HepG2 (cell line): ENCODE results near the gene STUB1. TPM values are rescaled to one million over a fixed set of nuclear protein-coding genes. Genes with fewer than 3 reads are reported as not detected.

Experiments
- ATF7 ChIP-seq, 2 experiments: fragments of 450-650 bp in 1 of 2; sonication (generic) in 1 of 2; formaldehyde crosslinking in 1 of 2; IDR thresholded peaks; 2 replicates each; pipeline versions ENCODE4 v1.4.0 to v1.6.1; 2016 to 2020; ENCODE audit warnings: antibody characterized with exemption in 1 of 2, mild to moderate bottlenecking in 1 of 2, missing genetic modification reagents in 1 of 2
- DMAP1 ChIP-seq: IDR thresholded peaks from 2 replicates; pipeline ENCODE4 v1.6.1; 2016
- HNF4G ChIP-seq, 2 experiments: sonication (generic) in 1 of 2; formaldehyde crosslinking in 1 of 2; IDR thresholded peaks; 2 replicates each; pipeline versions ENCODE4 v1.4.0 to v1.6.1; 2011 to 2020; ENCODE audit warnings: borderline replicate concordance in 2 of 2, low read depth in 2 of 2, mild to moderate bottlenecking in 2 of 2, low read length in 1 of 2, missing genetic modification reagents in 1 of 2, moderate library complexity in 1 of 2
- RAD21 ChIP-seq: fragments of 450-650 bp; formaldehyde crosslinking; IDR thresholded peaks from 2 replicates; pipeline ENCODE4 v1.5.0; 2020; ENCODE audit warnings: mild to moderate bottlenecking
- RBM39 ChIP-seq: fragments of 200-400 bp; formaldehyde crosslinking; IDR thresholded peaks from one replicate; pipeline ENCODE4 v1.6.1; 2018; ENCODE audit warnings: antibody characterized with exemption, mild to moderate bottlenecking, low read depth, low read length; ENCODE audit not compliant: poor library complexity, severe bottlenecking
- RFX5 ChIP-seq: IDR thresholded peaks from 2 replicates; pipeline ENCODE4 v1.6.1; 2011; ENCODE audit warnings: low read depth, low read length, improper control_type of control experiment
- SRSF1 ChIP-seq: fragments of 200-400 bp; formaldehyde crosslinking; optimal IDR thresholded peaks from 2 replicates; pipeline ENCODE3; 2017; ENCODE audit warnings: mild to moderate bottlenecking, low read depth, low read length, moderate library complexity
- SYNCRIP ChIP-seq: fragments of 200-400 bp; formaldehyde crosslinking; IDR thresholded peaks from 2 replicates; pipeline ENCODE4 v1.6.1; 2018; ENCODE audit warnings: mild to moderate bottlenecking, low read depth, low read length; ENCODE audit not compliant: insufficient read depth
- TP53 ChIP-seq: sonication (generic); formaldehyde crosslinking; conservative IDR thresholded peaks from 2 replicates; pipeline ENCODE4 v1.4.0; 2020; ENCODE audit warnings: missing genetic modification reagents
- ZNF232 ChIP-seq: sonication (generic); formaldehyde crosslinking; IDR thresholded peaks from 2 replicates; pipeline ENCODE4 v1.4.0; 2020; ENCODE audit warnings: missing genetic modification reagents, borderline replicate concordance
- ZNF34 ChIP-seq: sonication (generic); formaldehyde crosslinking; IDR thresholded peaks from 2 replicates; pipeline ENCODE4 v1.4.0; 2020; ENCODE audit warnings: mild to moderate bottlenecking, missing genetic modification reagents, borderline replicate concordance
- ZNF343 ChIP-seq: sonication (generic); formaldehyde crosslinking; IDR thresholded peaks from 2 replicates; pipeline ENCODE4 v1.4.0; 2020; ENCODE audit warnings: mild to moderate bottlenecking, missing genetic modification reagents
- ZNF567 ChIP-seq: sonication (generic); formaldehyde crosslinking; IDR thresholded peaks from 2 replicates; pipeline ENCODE4 v1.8.1; 2023; ENCODE audit warnings: mild to moderate bottlenecking, missing genetic modification reagents, borderline replicate concordance
- ZNF572 ChIP-seq: sonication (generic); formaldehyde crosslinking; IDR thresholded peaks from 2 replicates; pipeline ENCODE4 v1.5.1; 2020; ENCODE audit warnings: mild to moderate bottlenecking, missing genetic modification reagents
- ZSCAN22 ChIP-seq: sonication (generic); formaldehyde crosslinking; IDR thresholded peaks from 2 replicates; pipeline ENCODE4 v1.4.0; 2020; ENCODE audit warnings: mild to moderate bottlenecking, missing genetic modification reagents
- polyA plus RNA-seq, 8 experiments: library from polyadenylated mRNA; depleted of rRNA in 3 of 8; stranded (reverse) in 7 of 8; unstranded in 1 of 8; fragments of >200 nt; fragmentation: Illumina TruSeq in 4 of 8; extraction: Trizol in 4 of 8; gene quantifications; 2 replicates each; pipeline versions ENCODE4 v1.2.1 to v1.2.3, GENCODE V29; 2011 to 2016; ENCODE audit warnings: low read depth in 4 of 8, missing spikeins in 1 of 8, mixed read lengths in 1 of 8; ENCODE audit not compliant: insufficient read depth in 1 of 8
- total RNA-seq, 5 experiments: library from RNA; depleted of rRNA; stranded (reverse); fragments of >200 nt; fragmentation: Illumina TruSeq; extraction: Trizol; gene quantifications; 2 replicates each; pipeline ENCODE4 v1.2.3, GENCODE V29; 2016; ENCODE audit warnings: low read depth in 1 of 5
- TF ChIP-seq, protein P1 (sequence below): sonication (generic); formaldehyde crosslinking; IDR thresholded peaks from 2 replicates; pipeline ENCODE4 v1.4.0; 2020; ENCODE audit warnings: mild to moderate bottlenecking, missing genetic modification reagents
- TF ChIP-seq, protein P2 (sequence below): sonication (generic); formaldehyde crosslinking; IDR thresholded peaks from 2 replicates; pipeline ENCODE4 v1.4.0; 2020; ENCODE audit warnings: missing genetic modification reagents
- TF ChIP-seq, protein P3 (sequence below): sonication (generic); formaldehyde crosslinking; IDR thresholded peaks from 2 replicates; pipeline ENCODE4 v1.4.0; 2020; ENCODE audit warnings: missing genetic modification reagents, mild to moderate bottlenecking, borderline replicate concordance
- TF ChIP-seq, protein P4 (sequence below), 2 experiments: sonication (generic) in 1 of 2; formaldehyde crosslinking in 1 of 2; IDR thresholded peaks; 2 replicates each; pipeline versions ENCODE4 v1.4.0 to v1.6.1; 2018 to 2020; ENCODE audit warnings: missing genetic modification reagents in 2 of 2, borderline replicate concordance in 1 of 2, low read depth in 1 of 2, mild to moderate bottlenecking in 1 of 2, missing biosample characterization in 1 of 2
- TF ChIP-seq, protein P5 (sequence below): IDR thresholded peaks from 2 replicates; pipeline ENCODE4 v1.6.1; 2018; ENCODE audit warnings: missing genetic modification reagents

Gene STUB1
- total and polyA plus RNA-seq, 2 of the 13 experiments (the other 11 are each of a cell fraction or from before 2014, with no cell fraction given): 52.9 to 78.2 TPM

DNA sequence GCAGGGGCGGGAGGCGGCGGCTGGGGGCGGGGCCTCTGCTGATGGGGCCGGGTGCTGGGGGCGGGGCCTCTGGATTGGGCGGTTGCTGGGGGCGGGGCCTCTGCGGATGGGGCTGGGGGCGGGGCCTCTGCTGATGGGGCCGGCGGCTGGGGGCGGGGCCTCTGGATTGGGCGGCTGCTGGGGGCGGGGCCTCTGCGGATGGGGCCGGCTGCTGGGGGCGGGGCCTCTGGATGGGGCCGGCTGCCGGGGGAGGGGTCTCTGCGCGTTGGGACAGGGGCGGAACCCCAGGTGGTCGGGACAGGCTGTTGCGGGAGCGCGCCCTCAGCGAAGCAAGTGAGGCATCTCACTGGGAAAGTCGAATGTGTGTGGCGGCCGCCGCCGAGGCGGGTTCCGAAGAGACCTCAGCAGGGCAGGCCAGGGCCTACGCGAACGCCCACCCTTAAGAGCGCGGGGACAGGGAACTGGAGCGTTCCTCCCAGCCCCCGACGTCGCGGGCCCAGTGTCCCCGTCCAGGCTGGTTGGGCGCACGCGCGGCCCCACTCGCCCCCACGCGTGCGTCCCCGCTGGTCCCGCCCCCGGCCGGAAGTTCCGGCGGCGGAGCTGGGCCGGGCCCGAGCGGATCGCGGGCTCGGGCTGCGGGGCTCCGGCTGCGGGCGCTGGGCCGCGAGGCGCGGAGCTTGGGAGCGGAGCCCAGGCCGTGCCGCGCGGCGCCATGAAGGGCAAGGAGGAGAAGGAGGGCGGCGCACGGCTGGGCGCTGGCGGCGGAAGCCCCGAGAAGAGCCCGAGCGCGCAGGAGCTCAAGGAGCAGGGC is at the start of gene STUB1 (continued):
- TF ChIP-seq, protein P1, sequence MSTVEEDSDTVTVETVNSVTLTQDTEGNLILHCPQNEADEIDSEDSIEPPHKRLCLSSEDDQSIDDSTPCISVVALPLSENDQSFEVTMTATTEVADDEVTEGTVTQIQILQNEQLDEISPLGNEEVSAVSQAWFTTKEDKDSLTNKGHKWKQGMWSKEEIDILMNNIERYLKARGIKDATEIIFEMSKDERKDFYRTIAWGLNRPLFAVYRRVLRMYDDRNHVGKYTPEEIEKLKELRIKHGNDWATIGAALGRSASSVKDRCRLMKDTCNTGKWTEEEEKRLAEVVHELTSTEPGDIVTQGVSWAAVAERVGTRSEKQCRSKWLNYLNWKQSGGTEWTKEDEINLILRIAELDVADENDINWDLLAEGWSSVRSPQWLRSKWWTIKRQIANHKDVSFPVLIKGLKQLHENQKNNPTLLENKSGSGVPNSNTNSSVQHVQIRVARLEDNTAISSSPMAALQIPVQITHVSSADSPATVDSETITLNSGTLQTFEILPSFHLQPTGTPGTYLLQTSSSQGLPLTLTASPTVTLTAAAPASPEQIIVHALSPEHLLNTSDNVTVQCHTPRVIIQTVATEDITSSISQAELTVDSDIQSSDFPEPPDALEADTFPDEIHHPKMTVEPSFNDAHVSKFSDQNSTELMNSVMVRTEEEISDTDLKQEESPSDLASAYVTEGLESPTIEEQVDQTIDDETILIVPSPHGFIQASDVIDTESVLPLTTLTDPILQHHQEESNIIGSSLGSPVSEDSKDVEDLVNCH (CRISPR knock-in tag): no peak
- TF ChIP-seq, protein P2, sequence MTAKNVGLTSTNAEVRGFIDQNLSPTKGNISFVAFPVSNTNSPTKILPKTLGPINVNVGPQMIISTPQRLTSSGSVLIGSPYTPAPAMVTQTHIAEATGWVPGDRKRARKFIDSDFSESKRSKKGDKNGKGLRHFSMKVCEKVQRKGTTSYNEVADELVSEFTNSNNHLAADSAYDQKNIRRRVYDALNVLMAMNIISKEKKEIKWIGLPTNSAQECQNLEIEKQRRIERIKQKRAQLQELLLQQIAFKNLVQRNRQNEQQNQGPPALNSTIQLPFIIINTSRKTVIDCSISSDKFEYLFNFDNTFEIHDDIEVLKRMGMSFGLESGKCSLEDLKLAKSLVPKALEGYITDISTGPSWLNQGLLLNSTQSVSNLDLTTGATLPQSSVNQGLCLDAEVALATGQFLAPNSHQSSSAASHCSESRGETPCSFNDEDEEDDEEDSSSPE (CRISPR knock-in tag): no peak
- no peak for TF ChIP-seq ZNF572 (CRISPR knock-in tag)
- TF ChIP-seq RFX5: no peak
- TF ChIP-seq, protein P3, sequence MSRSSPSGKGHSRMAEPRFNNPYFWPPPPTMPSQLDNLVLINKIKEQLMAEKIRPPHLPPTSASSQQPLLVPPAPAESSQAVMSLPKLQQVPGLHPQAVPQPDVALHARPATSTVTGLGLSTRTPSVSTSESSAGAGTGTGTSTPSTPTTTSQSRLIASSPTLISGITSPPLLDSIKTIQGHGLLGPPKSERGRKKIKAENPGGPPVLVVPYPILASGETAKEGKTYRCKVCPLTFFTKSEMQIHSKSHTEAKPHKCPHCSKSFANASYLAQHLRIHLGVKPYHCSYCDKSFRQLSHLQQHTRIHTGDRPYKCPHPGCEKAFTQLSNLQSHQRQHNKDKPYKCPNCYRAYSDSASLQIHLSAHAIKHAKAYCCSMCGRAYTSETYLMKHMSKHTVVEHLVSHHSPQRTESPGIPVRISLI (CRISPR knock-in tag): no peak
- no peak for TF ChIP-seq ZNF567
- TF ChIP-seq, protein P4, sequence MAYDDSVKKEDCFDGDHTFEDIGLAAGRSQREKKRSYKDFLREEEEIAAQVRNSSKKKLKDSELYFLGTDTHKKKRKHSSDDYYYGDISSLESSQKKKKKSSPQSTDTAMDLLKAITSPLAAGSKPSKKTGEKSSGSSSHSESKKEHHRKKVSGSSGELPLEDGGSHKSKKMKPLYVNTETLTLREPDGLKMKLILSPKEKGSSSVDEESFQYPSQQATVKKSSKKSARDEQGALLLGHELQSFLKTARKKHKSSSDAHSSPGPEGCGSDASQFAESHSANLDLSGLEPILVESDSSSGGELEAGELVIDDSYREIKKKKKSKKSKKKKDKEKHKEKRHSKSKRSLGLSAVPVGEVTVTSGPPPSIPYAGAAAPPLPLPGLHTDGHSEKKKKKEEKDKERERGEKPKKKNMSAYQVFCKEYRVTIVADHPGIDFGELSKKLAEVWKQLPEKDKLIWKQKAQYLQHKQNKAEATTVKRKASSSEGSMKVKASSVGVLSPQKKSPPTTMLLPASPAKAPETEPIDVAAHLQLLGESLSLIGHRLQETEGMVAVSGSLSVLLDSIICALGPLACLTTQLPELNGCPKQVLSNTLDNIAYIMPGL (CRISPR knock-in tag; IDR thresholded peaks at IDR 0.05; ENCODE audit: borderline replicate concordance in 1 of 2, low read depth in 1 of 2): 0 out of 4 replicates have a peak, but pooled peaks of 1 of the 2 experiments have one; percentile 12
- TF ChIP-seq, protein P5, sequence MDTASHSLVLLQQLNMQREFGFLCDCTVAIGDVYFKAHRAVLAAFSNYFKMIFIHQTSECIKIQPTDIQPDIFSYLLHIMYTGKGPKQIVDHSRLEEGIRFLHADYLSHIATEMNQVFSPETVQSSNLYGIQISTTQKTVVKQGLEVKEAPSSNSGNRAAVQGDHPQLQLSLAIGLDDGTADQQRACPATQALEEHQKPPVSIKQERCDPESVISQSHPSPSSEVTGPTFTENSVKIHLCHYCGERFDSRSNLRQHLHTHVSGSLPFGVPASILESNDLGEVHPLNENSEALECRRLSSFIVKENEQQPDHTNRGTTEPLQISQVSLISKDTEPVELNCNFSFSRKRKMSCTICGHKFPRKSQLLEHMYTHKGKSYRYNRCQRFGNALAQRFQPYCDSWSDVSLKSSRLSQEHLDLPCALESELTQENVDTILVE: no peak
- TF ChIP-seq ZSCAN22 (CRISPR knock-in tag): no peak
- TF ChIP-seq HNF4G (IDR thresholded peaks at IDR 0.05; ENCODE audit: borderline replicate concordance, low read depth, low read length): no peak
- TF ChIP-seq HNF4G (CRISPR knock-in tag; IDR thresholded peaks at IDR 0.05; ENCODE audit: borderline replicate concordance, low read depth): no peak
- no peak for TF ChIP-seq SRSF1
- TF ChIP-seq ZNF343: no peak
- TF ChIP-seq ZNF232 (CRISPR knock-in tag): 0 out of 2 replicates have a peak, but pooled peaks have one; percentile 43
- TF ChIP-seq SYNCRIP: no peak
- TF ChIP-seq TP53: no peak
- TF ChIP-seq ATF7 (IDR thresholded peaks at IDR 0.05): no peak
- TF ChIP-seq ATF7 (CRISPR knock-in tag; IDR thresholded peaks at IDR 0.05): no peak
- TF ChIP-seq RAD21 (CRISPR knock-in tag): peak; percentile 50; the same call in 1 of the 2 replicates
- no peak for TF ChIP-seq DMAP1
- peak; percentile 14 for TF ChIP-seq RBM39
- TF ChIP-seq ZNF34 (CRISPR knock-in tag): no peak
